Activated naive CD8-positive, alpha-beta T cell treated with anti-CD3 and anti-CD28 coated beads, Interleukin-2, amount 50 U/mL, for 16 hours (primary cell): ENCODE data around the gene PDGFC.

Experiments used
- DNase-seq: peaks from one replicate; pipeline ENCODE4 v3.0.0-alpha.2; 2020; ENCODE audit warnings: low read depth, low spot score

The PDGFC gene

GRCh38 chr4:156782491-156782890 is 189.1 kb downstream of the PDGFC start:
- no peak for DNase-seq

GRCh38 chr4:156781852-156782251 is 189.7 kb downstream of the PDGFC start:
- DNase-seq: no peak

- no peak for DNase-seq
Measured at GRCh38 chr4:156779774-156780173, 191.8 kb downstream of the PDGFC start.

GRCh38 chr4:156779042-156779441 is 192.6 kb downstream of the PDGFC start:
- no peak for DNase-seq

GRCh38 chr4:156778606-156779005 is 193.0 kb downstream of the PDGFC start:
- no peak for DNase-seq

- DNase-seq: no peak
Measured at GRCh38 chr4:156778093-156778492, 193.5 kb downstream of the PDGFC start.

GRCh38 chr4:156775813-156776212 is 195.8 kb downstream of the PDGFC start:
- DNase-seq: no peak

GRCh38 chr4:156774422-156774821 is 197.2 kb downstream of the PDGFC start:
- DNase-seq: no peak

- DNase-seq: no peak
Measured at GRCh38 chr4:156773648-156774357, 197.8 kb downstream of the PDGFC start.

- DNase-seq: no peak
Measured at GRCh38 chr4:156771171-156771837, 200.3 kb downstream of the PDGFC start.

- DNase-seq: no peak
Measured at GRCh38 chr4:156770140-156770539, 201.5 kb downstream of the PDGFC start.

GRCh38 chr4:156767911-156768415 is 203.6 kb downstream of the PDGFC start:
- no peak for DNase-seq

- no peak for DNase-seq
Measured at GRCh38 chr4:156766846-156767245, 204.8 kb downstream of the PDGFC start.

GRCh38 chr4:156765277-156765676 is 206.3 kb downstream of the PDGFC start:
- DNase-seq: no peak

GRCh38 chr4:156764846-156765245 is 206.8 kb downstream of the PDGFC start:
- DNase-seq: no peak

- DNase-seq: no peak
Measured at GRCh38 chr4:156764145-156764544, 207.5 kb downstream of the PDGFC start.

GRCh38 chr4:156763511-156763910 is 208.1 kb downstream of the PDGFC start:
- DNase-seq: no peak

GRCh38 chr4:156762851-156763250 is 208.7 kb downstream of the PDGFC start:
- DNase-seq: no peak

- no peak for DNase-seq
Measured at GRCh38 chr4:156756118-156756517, 215.5 kb downstream of the PDGFC start.

GRCh38 chr4:156754832-156755570 is 216.6 kb downstream of the PDGFC start:
- DNase-seq: no peak

- DNase-seq: no peak
Measured at GRCh38 chr4:156751486-156751885, 220.1 kb downstream of the PDGFC start.
